AG09319 (cell line): ENCODE results near the gene KRT15.

Experiments
- DNase-seq: peaks from one replicate; pipeline ENCODE4 v3.0.0-alpha.2; 2010; ENCODE audit warnings: low read depth; ENCODE audit errors: extremely low read depth
- CTCF ChIP-seq: IDR thresholded peaks from 2 replicates; pipeline ENCODE4 v1.5.1; 2011; ENCODE audit warnings: low read depth, mild to moderate bottlenecking, inconsistent platforms, low read length, moderate library complexity

KRT15 gene

DNA sequence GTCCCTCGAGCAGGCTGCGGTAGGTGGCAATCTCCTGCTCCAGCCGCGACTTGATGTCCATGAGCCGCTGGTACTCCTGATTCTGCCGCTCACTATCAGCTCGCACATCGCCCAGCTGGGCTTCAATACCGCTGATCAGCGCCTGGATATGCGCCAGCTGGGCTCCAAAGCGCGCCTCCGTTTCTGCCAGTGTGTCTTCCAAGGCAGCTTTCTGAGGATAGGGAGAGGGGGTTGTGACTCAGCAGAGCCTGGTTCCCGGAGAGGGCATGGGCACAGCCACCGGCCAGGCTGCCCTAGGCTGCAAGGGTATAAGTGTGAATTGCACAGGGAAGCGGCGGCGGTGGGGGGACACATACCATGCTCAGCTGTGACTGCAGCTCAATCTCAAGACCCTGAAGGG is 5.1 kb upstream of the KRT15 start:
- no peak for TF ChIP-seq CTCF
- DNase-seq: no peak

DNA sequence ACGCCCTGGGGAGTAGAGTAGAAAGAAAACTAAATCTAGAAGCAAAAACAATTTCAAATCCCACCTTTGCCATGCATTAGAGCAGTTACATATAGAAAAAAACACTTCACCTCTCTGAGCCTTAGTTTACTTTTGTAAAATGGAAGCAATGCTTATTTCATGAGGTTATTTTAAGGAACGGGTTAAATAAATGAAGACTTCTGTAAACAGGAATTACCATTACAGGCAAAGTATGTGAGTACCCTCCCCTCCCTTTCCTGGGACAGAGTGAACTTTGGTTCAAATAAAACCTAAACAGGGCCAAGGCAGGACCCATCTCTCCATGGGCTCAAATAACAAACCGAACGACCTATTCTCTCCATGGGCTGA is 4.5 kb upstream of the KRT15 start:
- DNase-seq: no peak
- TF ChIP-seq CTCF: no peak

GRCh38 chr17:41522301-41523224 is 3.9 kb upstream of the KRT15 start:
- TF ChIP-seq CTCF: no peak
- DNase-seq: no peak

- TF ChIP-seq CTCF: no peak
Observed at GRCh38 chr17:41521574-41522261, 3.0 kb upstream of the KRT15 start.

DNA sequence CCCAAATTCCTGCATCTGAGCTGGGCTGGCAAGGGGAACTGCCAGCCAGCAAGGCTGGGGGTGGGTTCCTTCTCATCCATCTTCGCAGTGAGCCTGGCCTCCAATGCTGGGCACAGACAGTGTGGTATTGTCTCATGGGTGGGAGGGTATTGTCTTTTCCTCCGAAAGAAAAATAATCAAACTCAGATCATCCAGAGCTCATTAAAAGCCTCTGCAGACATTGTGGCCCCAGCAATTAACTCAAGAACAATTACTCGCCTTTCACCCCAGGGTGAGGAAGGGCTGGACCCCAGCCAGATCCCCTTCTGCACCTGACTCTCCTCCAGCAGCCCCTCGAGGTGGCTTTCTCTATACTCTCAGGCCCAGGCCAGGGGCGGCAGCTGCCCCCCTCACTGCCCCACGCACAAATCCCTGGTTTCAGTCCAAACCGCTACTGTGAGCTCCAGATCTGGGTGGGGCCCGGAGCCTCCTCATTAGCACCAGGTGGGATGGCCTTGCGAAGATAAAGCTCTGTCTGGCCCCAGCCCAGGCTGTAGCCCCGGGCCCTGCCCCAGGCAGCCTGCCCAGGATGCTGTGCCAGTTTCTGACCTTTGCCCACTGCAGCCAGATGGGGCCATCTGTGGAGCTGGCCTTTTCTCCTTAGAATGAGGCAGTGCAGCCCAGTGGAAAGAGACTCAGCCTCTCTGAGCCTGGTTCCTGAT is 2.3 kb upstream of the KRT15 start:
- no peak for DNase-seq
- TF ChIP-seq CTCF: no peak

More at GRCh38 chr17:41521574-41522261, 3.0 kb upstream of the KRT15 start:
- peak; percentile 28 for DNase-seq

DNA sequence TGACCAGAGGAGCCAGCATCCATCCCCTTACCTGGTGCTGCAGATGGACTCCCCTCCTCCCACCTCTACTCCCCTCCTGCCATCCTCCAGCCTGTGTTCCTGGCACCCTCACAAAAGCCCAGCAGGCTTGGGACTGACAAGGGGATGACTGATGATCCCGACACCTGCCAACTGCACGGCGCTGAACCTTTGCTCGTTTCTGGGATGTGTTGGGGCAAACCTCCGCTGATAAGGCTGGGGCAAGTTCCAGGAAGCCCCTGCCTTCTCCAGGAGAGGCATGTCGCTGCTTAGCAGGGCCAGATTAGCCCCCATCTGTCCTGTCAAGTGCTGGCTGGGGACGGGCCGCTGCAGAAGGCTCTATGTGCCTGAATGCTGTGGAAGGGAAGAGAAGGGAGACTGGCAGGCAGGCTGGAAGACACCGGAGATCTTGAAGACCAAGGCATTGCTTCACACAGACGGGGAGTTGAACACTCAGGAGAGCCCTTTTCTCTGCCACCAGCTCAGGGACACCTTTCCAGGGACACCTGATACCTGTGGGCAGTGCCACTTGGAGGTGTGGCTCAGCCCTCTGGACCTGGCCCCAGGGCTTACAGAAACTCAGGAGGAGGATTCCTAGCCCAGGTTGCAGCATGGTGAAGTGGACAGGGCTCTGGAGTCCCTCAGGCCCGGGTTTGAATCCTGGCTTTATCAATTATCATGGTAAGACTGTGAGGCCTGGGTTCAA is 973 bp upstream of the KRT15 start:
- TF ChIP-seq CTCF: no peak
- DNase-seq: no peak
